Transverse colon (tissue), 4 donors: ENCODE results near the gene SNX22. TPM values are rescaled to one million over a fixed set of nuclear protein-coding genes. Genes with fewer than 3 reads are reported as not detected.

Experiments
- DNase-seq: peaks from one replicate; pipeline ENCODE4 v3.0.0-alpha.2; 2019
- H3K27ac ChIP-seq, 4 donors: fragments of 200-600 bp; sonication (generic); 2 replicates each; pipeline ENCODE4 v1.5.1; 2016 to 2018; ENCODE audit warnings: inconsistent platforms in 4 of 4
- H3K27me3 ChIP-seq: fragments of 200-600 bp; sonication (generic); 2 replicates; pipeline ENCODE4 v1.5.1; 2017; ENCODE audit warnings: inconsistent platforms
- H3K36me3 ChIP-seq, 4 donors: fragments of 200-600 bp; sonication (generic); 2 replicates each; pipeline ENCODE4 v1.5.1; 2017 to 2019; ENCODE audit warnings: inconsistent platforms in 4 of 4
- H3K4me1 ChIP-seq, 4 donors: fragments of 200-600 bp; sonication (generic); 2 replicates each; pipeline ENCODE4 v1.5.1; 2017 to 2020; ENCODE audit warnings: inconsistent platforms in 4 of 4
- H3K4me3 ChIP-seq, 4 donors: fragments of 200-600 bp; sonication (generic); 1 replicate in 1 of 4; 2 replicates in 3 of 4; pipeline versions ENCODE4 v1.5.1 to v1.6.1; 2017 to 2019; ENCODE audit warnings: inconsistent platforms in 4 of 4
- H3K9me3 ChIP-seq, 2 donors: fragments of 200-600 bp; sonication (generic); 2 replicates each; pipeline ENCODE4 v1.5.1; 2017 to 2019; ENCODE audit warnings: inconsistent platforms in 2 of 2
- CTCF ChIP-seq, 5 experiments: fragments of 200-600 bp in 3 of 5; fragments of 450-650 bp in 2 of 5; sonication (generic) in 3 of 5; IDR thresholded peaks; 1 replicate in 2 of 5; 2 replicates in 3 of 5; pipeline ENCODE4 v1.5.1; 2016 to 2017; ENCODE audit warnings: antibody characterized with exemption in 5 of 5, inconsistent platforms in 3 of 5, mild to moderate bottlenecking in 2 of 5, moderate library complexity in 1 of 5
- EP300 ChIP-seq: sonication (generic); formaldehyde crosslinking; IDR thresholded peaks from one replicate; pipeline ENCODE4 v1.6.1; 2017; ENCODE audit warnings: antibody characterized with exemption, low read depth
- POLR2A ChIP-seq: fragments of 450-650 bp; IDR thresholded peaks from one replicate; pipeline ENCODE4 v1.6.1; 2016; ENCODE audit warnings: antibody characterized with exemption, mild to moderate bottlenecking, moderate library complexity
- POLR2AphosphoS5 ChIP-seq, 3 donors: sonication (generic); formaldehyde crosslinking; IDR thresholded peaks; one replicate each; pipeline ENCODE4 v1.6.1; 2016; ENCODE audit warnings: antibody characterized with exemption in 3 of 3
- WGBS, 2 donors: methylation state at CpG; one replicate each; pipeline ENCODE4 v1.1.5; 2018; ENCODE audit warnings: low coverage in 1 of 2; 5-methylcytosine and 5-hydroxymethylcytosine counted together
- in situ Hi-C, 4 donors: fragments of 200-750 bp; cut with MboI; loops; one replicate each; pipeline versions ENCODE4 v1.15.0 to v1.15.1; 2017; ENCODE audit warnings: low sequenced_read_pairs in 3 of 4, low pct_ligation_motif_present in 1 of 4, low pct_unique_long_range_greater_than_20kb in 1 of 4
- intact Hi-C: fragments of 100-400 bp; cut with DNase I; formaldehyde crosslinking; loops from one replicate; pipeline ENCODE4 v1.15.1; 2023; ENCODE audit warnings: low total_unique reads
- small RNA-seq, 4 donors: library from RNA; depleted of rRNA; stranded (forward); fragments of <200 nt; gene quantifications; one replicate each; pipeline ENCODE3, GENCODE V24; 2016
- total RNA-seq, 4 donors: library from RNA; depleted of rRNA; stranded (reverse); fragments of >200 nt; gene quantifications; one replicate each; pipeline ENCODE4 v1.1.0, GENCODE V29; 2016

SNX22 gene
- total RNA-seq, 4 donors from 2014 or later = 2.2 to 3.7 TPM; not detected in 2

- TF ChIP-seq CTCF (IDR thresholded peaks at IDR 0.05) (no peak), POLR2A (no peak), EP300 (no peak), POLR2AphosphoS5 (IDR thresholded peaks at IDR 0.05) (no peak)
- Histone ChIP-seq H3K36me3 (peaks cover 0 to 12% (median 5%) of the 10 kb centered on the region in 4 donors), H3K4me3 (no peak overlapping the region), H3K4me1 (no peaks in the 10 kb centered on the region), H3K9me3 (no peaks in the 10 kb centered on the region), H3K27ac (no peak overlapping the region), H3K27me3 (no peaks in the 10 kb centered on the region)
- intact Hi-C loops (no loop called here), in situ Hi-C loops (no loop called here)
- no peak for DNase-seq
- 86 to 91% methylated on average over 1 of the region's 1 CpG for WGBS, 2 donors
Measured at GRCh38 chr15:64197425-64197824, 45.9 kb downstream of the SNX22 start.

- Histone ChIP-seq H3K36me3 (peaks cover 0 to 25% (median 12%) of the 10 kb centered on the region in 4 donors), H3K27ac (no peak overlapping the region), H3K4me3 (no peak overlapping the region), H3K9me3 (no peaks in the 10 kb centered on the region), H3K4me1 (no peaks in the 10 kb centered on the region), H3K27me3 (no peaks in the 10 kb centered on the region)
- no peak for DNase-seq
- TF ChIP-seq POLR2AphosphoS5 (IDR thresholded peaks at IDR 0.05) = no peak
- in situ Hi-C loops = loop anchor here in 2 of 4 donors (10.0 to 25.0 kb wide), 3 partner anchors 157 to 457 kb away; partner anchors contain the start of gene CSNK1G1 (in 1 of the 2)
- intact Hi-C loops = loop anchor here (5.0 kb wide), 1 partner anchor 512 kb away; no protein-coding TSS in a partner anchor
Measured at GRCh38 chr15:64205202-64205601, 53.7 kb downstream of the SNX22 start.

Small RNA genes within 50 kb of the gene (small RNA-seq; reads per million reads assigned to genes)
- gene RF00019 = 0 reads per million in 4 donors

Other genes with a start within 250 kb of the SNX22 start
- gene DAPK2, start 105.2 kb upstream of the SNX22 start, total RNA-seq = 100 to 1,000 TPM in 3 of 4 donors, 10 to 100 TPM in 1; 45.1 to 244 (median 107) TPM
- gene CIAO2A, start 57.9 kb upstream of the SNX22 start, total RNA-seq = 100 to 1,000 TPM in 2 of 4 donors, 10 to 100 TPM in 2; 28.1 to 160 (median 104) TPM
- 10 to 100 TPM; 42.4 to 91.0 (median 65.4) TPM for gene SNX1, start 55.7 kb upstream of the SNX22 start, total RNA-seq
- 100 to 1,000 TPM in 3 of 4 donors, 10 to 100 TPM in 1; 39.6 to 226 (median 154) TPM for gene PPIB, start 11.3 kb downstream of the SNX22 start, total RNA-seq
- 10 to 100 TPM in 3 of 4 donors, 1 to 10 TPM in 1; 6.2 to 34.4 (median 19.7) TPM for gene CSNK1G1, start 204.4 kb downstream of the SNX22 start, total RNA-seq
- 10 to 100 TPM in 1 of 4 donors, 1 to 10 TPM in 2, not detected in 1; 3.3 to 21.5 (median 4.0) TPM for gene PCLAF, start 229.7 kb downstream of the SNX22 start, total RNA-seq
- gene TRIP4, start 236.1 kb downstream of the SNX22 start, total RNA-seq = 10 to 100 TPM; 16.9 to 53.3 (median 23.9) TPM